HL-60 (cell line): ENCODE measurements around the gene DNAH7.

Experiments used
- DNase-seq, 2 experiments: peaks; one replicate each; pipeline ENCODE4 v3.0.0-alpha.2; 2010 to 2020; ENCODE audit warnings: low read depth in 1 of 2, low spot score in 1 of 2
- H3K27ac ChIP-seq: fragments of 250-450 bp; sonication (Bioruptor Pico); replicated peaks from 2 replicates; pipeline ENCODE4 v1.5.1; 2020; ENCODE audit warnings: mild to moderate bottlenecking, moderate library complexity
- H3K27me3 ChIP-seq: fragments of 250-450 bp; sonication (Bioruptor Pico); 2 replicates; pipeline ENCODE4 v1.5.1; 2021; ENCODE audit warnings: mild to moderate bottlenecking, moderate library complexity; ENCODE audit not compliant: insufficient read depth, poor library complexity, severe bottlenecking
- H3K4me3 ChIP-seq: replicated peaks from 2 replicates; pipeline ENCODE4 v1.5.1; 2011; ENCODE audit warnings: mild to moderate bottlenecking, control low read depth, low read length; ENCODE audit not compliant: insufficient read depth
- CTCF ChIP-seq: IDR thresholded peaks from one replicate; pipeline ENCODE4 v1.5.1; 2011; ENCODE audit warnings: low read length, control low read depth, inconsistent platforms; ENCODE audit not compliant: insufficient read depth
- GABPA ChIP-seq: IDR thresholded peaks from 2 replicates; pipeline ENCODE4 v1.6.1; 2012; ENCODE audit warnings: low read depth
- POLR2AphosphoS5 ChIP-seq: IDR thresholded peaks from 2 replicates; pipeline ENCODE4 v1.6.1; 2012; ENCODE audit warnings: low read depth
- REST ChIP-seq: IDR thresholded peaks from 2 replicates; pipeline ENCODE4 v1.6.1; 2012; ENCODE audit warnings: low read depth; ENCODE audit not compliant: insufficient replicate concordance
- SPI1 ChIP-seq: IDR thresholded peaks from 2 replicates; pipeline ENCODE4 v1.6.1; 2012; ENCODE audit warnings: low read depth, mild to moderate bottlenecking, borderline replicate concordance

DNAH7 gene

GRCh38 chr2:195863564-195863963 is 205.1 kb downstream of the DNAH7 start:
- H3K27me3 ChIP-seq, result no peaks in the 10 kb centered on the region
- DNase-seq, result peak; percentile 10 to 59
- no peak overlapping the region; the same call in 1 of the 2 replicates for H3K27ac ChIP-seq
- peak; percentile 29; the same call in 1 of the 2 replicates for TF ChIP-seq GABPA
- peak; percentile 27; the same call in 1 of the 2 replicates for TF ChIP-seq SPI1
- no peak for TF ChIP-seq CTCF
- TF ChIP-seq POLR2AphosphoS5, result no peak
- no peak for TF ChIP-seq REST
- no peak overlapping the region for H3K4me3 ChIP-seq

- no peak for DNase-seq
- no peaks in the 10 kb centered on the region for H3K27me3 ChIP-seq
- TF ChIP-seq CTCF (no peak), POLR2AphosphoS5 (no peak), GABPA (no peak), SPI1 (no peak), REST (no peak)
- H3K4me3 ChIP-seq, result no peak overlapping the region
- H3K27ac ChIP-seq, result no peak overlapping the region; the same call in 1 of the 2 replicates
These were observed 205.5 kb downstream of the DNAH7 start for GRCh38 chr2:195863121-195863520.

- DNase-seq, result no peak
- no peaks in the 10 kb centered on the region for H3K27me3 ChIP-seq
- TF ChIP-seq SPI1, result no peak
- TF ChIP-seq CTCF, result no peak
- TF ChIP-seq GABPA, result no peak
- TF ChIP-seq REST, result no peak
- no peak for TF ChIP-seq POLR2AphosphoS5
- H3K27ac ChIP-seq, result no peak overlapping the region
- H3K4me3 ChIP-seq, result no peak overlapping the region
These were observed 206.8 kb downstream of the DNAH7 start for GRCh38 chr2:195861821-195862220.
